ENCODE data around the gene PHTF2. TPM values are rescaled to one million over a fixed set of nuclear protein-coding genes. Genes with fewer than 3 reads are reported as not detected.

Gene PHTF2
- polyA plus RNA-seq, 3 donors: 10.1 to 34.3 (median 10.3) TPM

DNA sequence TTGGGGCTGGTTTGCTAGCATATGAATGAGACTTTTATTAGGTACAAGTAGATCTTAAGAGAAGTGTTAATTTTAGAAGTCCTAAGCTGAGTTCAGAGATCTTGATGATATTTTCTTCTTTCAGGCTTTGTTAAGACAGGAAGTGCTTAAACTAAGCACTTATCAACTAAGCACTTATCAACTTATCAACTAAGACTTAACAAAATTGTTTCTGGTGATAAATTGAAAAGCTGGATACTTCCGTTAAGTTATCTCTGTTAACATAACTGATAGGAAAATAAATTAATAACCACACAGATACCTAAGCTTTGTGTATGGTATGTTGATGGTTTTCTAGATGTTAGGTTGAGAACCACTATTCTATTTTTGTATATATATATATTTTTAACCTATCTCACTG is 113.7 kb downstream of the PHTF2 start:
- DNase-seq: no peak
- H3K27ac Mint-ChIP-seq: no peak overlapping the region
- Histone ChIP-seq H3K9me3 (replicated peaks in 1 of 2; ENCODE audit: control insufficient read depth in 1 of 2, insufficient read depth in 1 of 2, low read length in 2 of 2) (no peaks in the 10 kb centered on the region), H3K4me1 (ENCODE audit: control insufficient read depth in 1 of 2, insufficient read depth in 2 of 2, low read length in 2 of 2) (no peaks in the 10 kb centered on the region), H3K27me3 (ENCODE audit: control insufficient read depth in 2 of 2, insufficient read depth in 2 of 2, low read length in 2 of 2) (no peaks in the 10 kb centered on the region), H3K27ac (ENCODE audit: low read depth in 1 of 2, low read length in 2 of 2) (no peak overlapping the region), H4K20me1 (ENCODE audit: insufficient read depth, low read length) (no peaks in the 10 kb centered on the region), H3K79me2 (ENCODE audit: insufficient read depth, low read length) (no peaks in the 10 kb centered on the region), H2AFZ (ENCODE audit: insufficient read depth, low read depth, low read length, poor library complexity, severe bottlenecking) (no peak overlapping the region), H3K4me3 (replicated peaks in 1 of 3; ENCODE audit: low read depth in 2 of 3, low read length in 3 of 3) (no peak overlapping the region), H3K36me3 (replicated peaks in 1 of 2; ENCODE audit: control insufficient read depth in 1 of 2, insufficient read depth in 2 of 2, low read length in 2 of 2) (peaks cover 4 to 31% of the 10 kb centered on the region in 2 donors), H3K9ac (ENCODE audit: insufficient read depth, low read length, poor library complexity, severe bottlenecking) (no peak overlapping the region), H3K4me2 (replicated peaks; ENCODE audit: extremely low read depth, low read length, poor library complexity, severe bottlenecking) (no peak overlapping the region)
- WGBS (ENCODE audit: insufficient coverage): no CpG with 5 or more reads among the region's 1 CpG
- no peak overlapping the region for H3K4me3 Mint-ChIP-seq
- no peaks in the 10 kb centered on the region for H3K4me1 Mint-ChIP-seq
- no peaks in the 10 kb centered on the region for H3K9me3 Mint-ChIP-seq
- no peaks in the 10 kb centered on the region for H3K27me3 Mint-ChIP-seq (ENCODE audit: low read depth in 3 of 3)
- intact Hi-C loops (cut with micrococcal nuclease): no loop called here
- TF ChIP-seq, protein P1, sequence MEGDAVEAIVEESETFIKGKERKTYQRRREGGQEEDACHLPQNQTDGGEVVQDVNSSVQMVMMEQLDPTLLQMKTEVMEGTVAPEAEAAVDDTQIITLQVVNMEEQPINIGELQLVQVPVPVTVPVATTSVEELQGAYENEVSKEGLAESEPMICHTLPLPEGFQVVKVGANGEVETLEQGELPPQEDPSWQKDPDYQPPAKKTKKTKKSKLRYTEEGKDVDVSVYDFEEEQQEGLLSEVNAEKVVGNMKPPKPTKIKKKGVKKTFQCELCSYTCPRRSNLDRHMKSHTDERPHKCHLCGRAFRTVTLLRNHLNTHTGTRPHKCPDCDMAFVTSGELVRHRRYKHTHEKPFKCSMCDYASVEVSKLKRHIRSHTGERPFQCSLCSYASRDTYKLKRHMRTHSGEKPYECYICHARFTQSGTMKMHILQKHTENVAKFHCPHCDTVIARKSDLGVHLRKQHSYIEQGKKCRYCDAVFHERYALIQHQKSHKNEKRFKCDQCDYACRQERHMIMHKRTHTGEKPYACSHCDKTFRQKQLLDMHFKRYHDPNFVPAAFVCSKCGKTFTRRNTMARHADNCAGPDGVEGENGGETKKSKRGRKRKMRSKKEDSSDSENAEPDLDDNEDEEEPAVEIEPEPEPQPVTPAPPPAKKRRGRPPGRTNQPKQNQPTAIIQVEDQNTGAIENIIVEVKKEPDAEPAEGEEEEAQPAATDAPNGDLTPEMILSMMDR (IDR thresholded peaks at IDR 0.05): no peak
- peaks cover 22 to 25% of the 10 kb centered on the region in 2 donors for H3K36me3 Mint-ChIP-seq

DNA sequence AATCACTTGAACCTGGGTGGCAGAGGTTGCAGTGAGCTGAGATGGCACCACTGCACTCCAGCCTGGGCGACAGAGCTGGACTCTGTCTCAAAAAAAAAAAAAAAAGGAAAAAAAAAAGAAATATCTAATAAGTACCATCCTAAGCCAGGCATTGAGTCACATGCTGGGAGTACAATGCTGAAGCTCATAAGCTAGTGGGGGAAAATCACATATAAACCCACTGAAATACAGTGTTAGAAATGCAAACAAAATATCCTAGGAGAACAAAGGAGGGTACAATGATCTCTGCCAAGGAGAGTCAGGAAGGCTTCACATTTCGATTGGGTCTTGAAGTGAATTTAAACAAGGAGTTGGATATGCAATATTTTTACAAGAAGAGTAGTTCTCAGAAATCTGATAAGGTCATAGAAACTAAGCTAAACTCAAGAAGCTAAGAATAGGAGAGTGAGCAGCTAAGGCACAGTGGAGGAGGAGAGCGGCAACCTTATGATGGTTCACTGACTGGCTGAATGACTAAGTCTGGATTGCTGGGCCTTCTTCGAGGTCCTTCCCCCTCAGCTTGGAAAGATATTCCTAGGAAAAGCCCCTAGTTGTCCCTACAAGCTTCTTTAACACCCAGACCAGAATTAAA is 115.5 kb downstream of the PHTF2 start:
- Histone ChIP-seq H3K9me3 (replicated peaks in 1 of 2; ENCODE audit: control insufficient read depth in 1 of 2, insufficient read depth in 1 of 2, low read length in 2 of 2) (no peaks in the 10 kb centered on the region), H3K9ac (ENCODE audit: insufficient read depth, low read length, poor library complexity, severe bottlenecking) (no peak overlapping the region), H3K4me3 (replicated peaks in 1 of 3; ENCODE audit: low read depth in 2 of 3, low read length in 3 of 3) (no peak overlapping the region), H4K20me1 (ENCODE audit: insufficient read depth, low read length) (no peaks in the 10 kb centered on the region), H3K4me2 (replicated peaks; ENCODE audit: extremely low read depth, low read length, poor library complexity, severe bottlenecking) (no peak overlapping the region), H3K4me1 (ENCODE audit: control insufficient read depth in 1 of 2, insufficient read depth in 2 of 2, low read length in 2 of 2) (no peaks in the 10 kb centered on the region), H3K27me3 (ENCODE audit: control insufficient read depth in 2 of 2, insufficient read depth in 2 of 2, low read length in 2 of 2) (no peaks in the 10 kb centered on the region), H3K79me2 (ENCODE audit: insufficient read depth, low read length) (no peaks in the 10 kb centered on the region), H3K27ac (ENCODE audit: low read depth in 1 of 2, low read length in 2 of 2) (no peak overlapping the region), H2AFZ (ENCODE audit: insufficient read depth, low read depth, low read length, poor library complexity, severe bottlenecking) (no peak overlapping the region), H3K36me3 (replicated peaks in 1 of 2; ENCODE audit: control insufficient read depth in 1 of 2, insufficient read depth in 2 of 2, low read length in 2 of 2) (peaks cover 4 to 26% of the 10 kb centered on the region in 2 donors)
- TF ChIP-seq, protein P1 (IDR thresholded peaks at IDR 0.05): no peak
- intact Hi-C loops (cut with micrococcal nuclease): no loop called here
- Mint-ChIP-seq H3K36me3 (peaks cover 19 to 23% of the 10 kb centered on the region in 2 donors), H3K4me1 (no peaks in the 10 kb centered on the region), H3K27me3 (ENCODE audit: low read depth in 3 of 3) (no peaks in the 10 kb centered on the region), H3K9me3 (no peaks in the 10 kb centered on the region), H3K4me3 (no peak overlapping the region), H3K27ac (peak overlapping the region in 1 of 7 donors; percentile 28)
- WGBS (ENCODE audit: insufficient coverage): 100% methylated on average over 1 of the region's 4 CpGs
- DNase-seq: no peak

Measured in CD14-positive monocyte (primary cell).